Erythroblast (primary cell): ENCODE results near the gene MYOCOS.
"Not testable (repeated sequence)": the region's sequence is repeated elsewhere in the genome, so short reads cannot be mapped to it uniquely, and the experiment has no call there.

Experiments
- DNase-seq, 2 experiments: peaks; one replicate each; lab custom pipeline; 2025; lab: John Stamatoyannopoulos, UW
- GATA1 ChIP-seq: IDR thresholded peaks from 2 replicates; pipeline ENCODE4 v1.6.1; 2011; ENCODE audit warnings: low read depth, mild to moderate bottlenecking, control low read depth, low read length, moderate library complexity
- POLR2A ChIP-seq: IDR thresholded peaks from 2 replicates; pipeline ENCODE4 v1.6.1; 2011; ENCODE audit warnings: mild to moderate bottlenecking, low read length

The MYOCOS gene

GRCh38 chr1:171622152-171622462 lies at the start of gene MYOCOS:
MYOCOS (plus strand) TSS chr1:171622243; CDS start chr1:171623884, 1,641 bp downstream.
- TF ChIP-seq POLR2A = no peak
- no peak for TF ChIP-seq GATA1
- no peak for DNase-seq

GRCh38 chr1:171576144-171576543 lies 45.9 kb upstream of the MYOCOS start:
- no peak for TF ChIP-seq POLR2A
- peak in 1 of 2 experiments; percentile 7 for DNase-seq

- TF ChIP-seq GATA1 (no peak), POLR2A (no peak)
- no peak for DNase-seq
These were observed 40.8 kb upstream of the MYOCOS start for GRCh38 chr1:171581226-171581625.

GRCh38 chr1:171581766-171582165 lies 40.3 kb upstream of the MYOCOS start:
- no peak for DNase-seq
- TF ChIP-seq GATA1 (no peak), POLR2A (no peak)

- no peak for DNase-seq
- TF ChIP-seq GATA1 = no peak
- no peak for TF ChIP-seq POLR2A
These were observed 39.5 kb upstream of the MYOCOS start for GRCh38 chr1:171582589-171582988.

- TF ChIP-seq GATA1 (no peak), POLR2A (no peak)
- no peak for DNase-seq
These were observed 38.3 kb upstream of the MYOCOS start for GRCh38 chr1:171583591-171584201.

GRCh38 chr1:171585715-171586114 lies 36.3 kb upstream of the MYOCOS start:
- TF ChIP-seq GATA1 (no peak), POLR2A (no peak)
- no peak for DNase-seq

GRCh38 chr1:171588230-171588629 lies 33.8 kb upstream of the MYOCOS start:
- TF ChIP-seq GATA1 (no peak), POLR2A (no peak)
- DNase-seq = no peak

- DNase-seq = no peak
- TF ChIP-seq GATA1 (no peak), POLR2A (no peak)
These were observed 32.0 kb upstream of the MYOCOS start for GRCh38 chr1:171590022-171590421.

GRCh38 chr1:171595324-171595723 lies 26.7 kb upstream of the MYOCOS start:
- DNase-seq = no peak
- no peak for TF ChIP-seq POLR2A
- TF ChIP-seq GATA1 = no peak

- no peak for DNase-seq
- TF ChIP-seq POLR2A = no peak
- TF ChIP-seq GATA1 = no peak
These were observed 25.9 kb upstream of the MYOCOS start for GRCh38 chr1:171596119-171596518.

- TF ChIP-seq GATA1 = no peak
- no peak for DNase-seq
These were observed 25.3 kb upstream of the MYOCOS start for GRCh38 chr1:171596705-171597104.

GRCh38 chr1:171597203-171597602 lies 24.8 kb upstream of the MYOCOS start:
- DNase-seq = no peak
- TF ChIP-seq GATA1 (no peak), POLR2A (no peak)

- DNase-seq = not testable (repeated sequence)
These were observed 21.7 kb upstream of the MYOCOS start for GRCh38 chr1:171600310-171600709.

- TF ChIP-seq GATA1 (no peak), POLR2A (no peak)
- no peak for DNase-seq
These were observed 21.2 kb upstream of the MYOCOS start for GRCh38 chr1:171600862-171601261.

GRCh38 chr1:171603042-171603441 lies 19.0 kb upstream of the MYOCOS start:
- DNase-seq = not testable (repeated sequence)
